RKO (cell line): ENCODE data around the gene PTPRO.
A peak's percentile ranks its signal among the peaks of the same experiment; 100 is the strongest.

ENCODE experiments used
- DNase-seq: peaks from one replicate; pipeline ENCODE4 v3.0.0-alpha.2; 2016; ENCODE audit warnings: low spot score

PTPRO gene

DNA sequence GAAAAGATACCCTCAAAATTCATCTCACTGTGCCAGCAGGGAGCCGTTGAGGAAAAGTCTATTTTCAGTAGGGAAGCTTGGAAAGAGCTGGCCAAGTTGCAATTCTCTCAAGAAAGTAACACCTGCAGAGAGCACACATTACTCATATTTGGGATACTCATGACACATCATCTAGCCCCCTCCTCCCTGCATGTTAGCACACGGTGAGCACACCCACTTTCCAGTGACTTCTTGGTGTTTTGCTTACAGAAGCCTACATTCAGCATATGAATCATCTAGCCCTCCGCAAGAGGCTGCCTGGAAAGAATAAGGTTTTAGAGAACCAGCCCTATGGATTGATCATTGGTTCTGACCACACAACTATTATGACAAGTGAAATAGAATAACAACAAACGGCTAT, 124.5 kb downstream of the PTPRO start:
- peak; percentile 61 for DNase-seq

GRCh38 chr12:15453613-15454012, 131.3 kb downstream of the PTPRO start:
- no peak for DNase-seq

GRCh38 chr12:15458008-15458407, 135.7 kb downstream of the PTPRO start:
- no peak for DNase-seq

- DNase-seq: no peak
Observed at GRCh38 chr12:15468911-15469310, 146.6 kb downstream of the PTPRO start.

DNA sequence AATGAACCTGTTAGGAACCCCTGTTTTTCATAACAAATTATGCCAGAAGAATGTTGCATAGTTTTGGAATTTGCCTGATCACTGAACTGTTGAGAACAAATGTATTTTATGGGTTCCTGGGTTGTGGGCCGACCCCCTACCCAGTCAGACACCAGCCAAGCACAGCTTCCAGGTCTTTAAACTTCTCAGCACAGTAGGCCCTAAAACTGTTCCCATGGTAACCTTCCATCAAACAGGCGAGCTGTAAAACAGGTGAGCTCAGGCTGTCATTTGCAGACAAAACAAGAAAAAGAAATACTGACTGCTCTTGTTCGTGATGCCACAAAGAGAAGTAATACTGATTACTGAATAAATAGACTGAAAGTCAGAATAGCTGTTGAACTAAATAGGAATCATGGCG, 147.0 kb downstream of the PTPRO start:
- no peak for DNase-seq

- no peak for DNase-seq
Observed at GRCh38 chr12:15472036-15472435, 149.7 kb downstream of the PTPRO start.

DNA sequence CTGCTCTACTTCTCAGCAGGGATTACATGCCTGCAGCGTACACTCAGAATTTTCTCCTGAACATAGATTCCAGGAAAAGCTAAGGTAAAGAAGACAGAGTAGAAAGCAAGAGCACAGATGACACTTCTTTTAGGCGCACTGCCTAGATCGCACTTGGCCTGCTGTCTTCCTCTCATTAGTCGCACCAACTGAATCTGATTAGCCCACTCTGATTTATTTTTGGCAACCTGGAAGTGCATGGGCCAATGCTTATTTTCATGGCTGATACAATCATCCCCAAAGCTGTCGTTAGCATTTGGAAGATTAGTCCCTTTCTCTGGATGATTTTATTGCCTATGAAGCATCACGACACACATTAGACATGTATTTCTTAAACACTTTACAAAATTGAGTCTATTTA, 152.5 kb downstream of the PTPRO start:
- no peak for DNase-seq

GRCh38 chr12:15477761-15478160, 155.5 kb downstream of the PTPRO start:
- DNase-seq: no peak

- no peak for DNase-seq
Observed at GRCh38 chr12:15481846-15482245, 159.5 kb downstream of the PTPRO start.

DNA sequence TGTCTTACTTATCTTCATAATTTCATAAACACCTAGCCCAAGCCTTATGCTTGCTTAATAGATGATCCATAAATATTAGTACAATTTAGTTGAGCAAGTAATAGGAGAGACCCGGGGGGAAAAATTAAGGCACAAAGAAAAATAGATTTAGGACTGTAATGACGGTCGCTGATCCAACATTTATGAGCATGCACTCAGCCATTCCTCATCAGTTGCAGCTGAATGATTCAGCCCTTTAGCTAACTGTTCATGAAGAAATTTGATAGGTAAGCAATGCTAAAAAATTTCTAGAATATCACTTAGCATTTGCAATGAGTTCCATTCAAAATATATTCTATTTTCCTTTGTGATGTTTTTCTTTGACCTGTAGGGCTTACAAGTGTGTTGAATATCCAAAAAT, 163.2 kb downstream of the PTPRO start:
- no peak for DNase-seq

DNA sequence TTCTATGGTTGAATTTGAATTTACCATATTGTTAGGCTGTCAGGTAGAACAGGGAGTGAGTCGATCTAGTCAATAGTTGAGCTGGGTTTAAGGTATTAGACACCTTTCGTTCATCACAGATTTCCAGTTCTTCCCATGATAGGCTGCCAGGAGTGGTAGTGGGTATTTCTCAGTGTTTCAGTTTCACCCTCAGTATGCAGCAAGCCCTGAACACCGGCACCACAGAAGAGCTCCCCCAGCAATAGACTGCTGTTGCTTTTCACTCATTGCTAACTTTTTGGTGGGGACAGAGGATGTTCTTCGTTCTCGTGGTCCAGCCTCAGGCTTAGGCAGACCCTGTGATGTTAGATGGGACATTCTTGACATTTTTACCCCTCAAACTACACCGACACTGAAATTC, 164.6 kb downstream of the PTPRO start:
- DNase-seq: no peak

DNA sequence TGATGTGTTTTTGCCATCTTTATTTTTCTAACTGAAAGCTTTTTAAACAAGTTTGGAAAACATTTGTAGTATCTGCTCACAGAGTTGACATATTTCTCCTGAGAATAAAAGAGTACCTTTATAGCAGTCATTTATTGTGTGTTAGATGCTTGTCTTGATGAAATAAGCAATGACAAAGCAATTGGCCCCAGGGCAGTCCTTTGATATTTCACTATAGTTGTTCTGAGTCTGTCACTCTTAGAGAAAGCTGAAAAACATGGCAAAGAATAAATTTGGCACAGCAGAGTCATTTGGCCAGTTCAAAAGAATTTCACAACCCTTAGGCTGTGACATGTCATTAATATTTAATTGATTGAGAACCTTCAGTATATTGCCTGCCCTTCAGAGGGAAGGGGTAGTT, 166.2 kb downstream of the PTPRO start:
- no peak for DNase-seq

- DNase-seq: no peak
Observed at GRCh38 chr12:15494329-15495046, 172.2 kb downstream of the PTPRO start.

DNA sequence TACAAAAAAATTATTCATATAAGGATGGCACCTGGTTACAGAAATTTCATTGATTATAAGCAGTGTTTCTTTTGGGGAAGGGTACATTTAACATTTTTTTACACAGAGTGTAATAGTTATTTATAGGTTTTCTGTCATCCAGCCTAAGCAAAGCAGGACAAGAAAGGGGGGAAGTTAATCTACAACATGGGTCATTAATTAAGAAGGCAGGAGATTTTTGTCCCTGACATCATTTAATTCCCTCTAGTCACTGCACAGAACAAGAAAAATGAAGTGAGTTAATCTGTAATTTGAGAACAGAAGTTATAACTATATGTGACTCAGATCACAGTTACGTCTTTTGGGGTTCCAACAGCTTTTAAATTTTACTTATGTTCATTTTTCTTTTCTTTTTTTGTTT, 173.4 kb downstream of the PTPRO start:
- DNase-seq: no peak

- DNase-seq: no peak
Observed at GRCh38 chr12:15496738-15497137, 174.4 kb downstream of the PTPRO start.

DNA sequence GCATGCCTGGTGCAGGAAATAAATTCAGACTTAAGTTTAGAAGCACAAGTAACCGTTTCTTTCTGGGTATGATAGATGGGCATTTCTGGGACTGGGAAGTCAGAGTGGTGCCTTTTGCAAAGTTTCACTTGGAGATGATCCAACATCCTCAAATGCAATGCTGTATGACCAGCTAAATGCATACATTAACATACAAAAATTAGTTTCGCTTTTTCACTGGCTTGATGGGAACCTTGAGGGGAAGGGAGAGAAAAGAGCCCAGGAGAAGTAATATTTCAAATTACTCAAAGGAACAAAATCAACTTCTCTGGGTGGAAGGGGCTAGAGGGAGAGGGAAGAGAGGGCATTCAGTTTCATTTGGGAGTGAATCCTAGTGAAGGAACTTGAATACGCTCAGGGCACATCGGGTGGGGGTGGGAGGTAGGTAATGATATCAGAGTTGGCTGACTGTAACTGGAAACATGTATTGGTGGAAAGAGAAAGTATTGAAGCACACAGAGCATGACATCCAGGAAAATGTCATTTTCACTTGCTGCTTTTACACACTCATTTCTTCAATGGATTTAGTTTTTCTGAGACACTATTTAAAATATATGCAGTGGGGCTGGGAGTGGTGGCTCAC, 175.5 kb downstream of the PTPRO start:
- no peak for DNase-seq

GRCh38 chr12:15502211-15502610, 179.9 kb downstream of the PTPRO start:
- no peak for DNase-seq

DNA sequence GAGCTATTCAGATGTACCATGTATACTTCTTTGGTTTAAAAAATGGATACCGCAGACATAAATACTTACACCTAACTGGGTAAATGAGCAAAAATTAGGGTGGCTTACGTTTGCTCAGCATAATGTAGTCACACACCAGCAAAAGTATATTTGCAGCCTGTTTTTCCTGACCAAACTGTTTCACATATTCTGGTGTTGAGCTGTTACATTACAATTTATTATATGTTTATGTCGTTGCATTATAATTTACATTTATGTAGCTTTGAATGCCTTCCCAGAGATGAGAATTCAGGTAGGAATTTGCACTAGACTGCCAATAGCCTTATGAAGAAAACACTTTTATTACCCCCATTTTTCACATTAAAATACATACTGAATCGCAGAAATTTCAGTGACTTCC, 183.3 kb downstream of the PTPRO start:
- no peak for DNase-seq

GRCh38 chr12:15515010-15515409, 192.7 kb downstream of the PTPRO start:
- no peak for DNase-seq

DNA sequence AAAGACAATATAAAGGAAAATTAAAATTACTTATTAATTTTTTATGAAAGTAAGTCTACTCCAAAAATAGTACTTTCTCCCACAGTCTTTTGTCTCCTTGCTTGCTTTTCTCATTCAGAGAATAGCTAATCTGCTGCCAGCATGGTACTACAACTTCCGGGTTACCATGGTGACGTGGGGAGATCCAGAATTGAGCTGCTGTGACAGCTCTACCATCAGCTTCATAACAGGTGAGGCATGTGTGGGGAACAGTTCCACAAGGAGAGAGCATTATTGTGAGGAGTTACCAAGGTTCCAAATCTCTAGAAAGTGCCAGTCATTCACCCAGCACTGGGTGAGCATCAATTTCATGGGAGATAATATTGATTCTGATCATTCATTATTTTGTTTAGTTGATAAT, 197.8 kb downstream of the PTPRO start:
- no peak for DNase-seq

DNA sequence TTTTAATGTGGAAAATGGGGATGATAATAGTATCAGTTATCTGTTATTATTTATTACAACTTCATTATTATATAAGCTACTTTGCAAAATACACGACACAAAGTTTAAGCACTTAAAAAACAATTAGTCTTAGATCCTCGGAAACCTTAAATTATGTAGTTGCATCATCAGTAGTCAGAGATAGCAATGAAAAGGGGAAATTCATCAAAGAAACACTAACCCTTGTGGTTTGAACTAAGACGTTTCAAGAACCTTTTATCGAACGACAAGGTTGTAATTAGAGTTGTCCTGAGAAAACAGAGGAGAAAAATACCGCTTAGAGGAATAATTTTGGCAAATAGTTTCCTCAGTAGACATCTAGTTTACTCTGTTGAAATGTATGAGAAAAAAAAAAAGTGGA, 198.5 kb downstream of the PTPRO start:
- no peak for DNase-seq

GRCh38 chr12:15522574-15523187, 200.4 kb downstream of the PTPRO start:
- peak; percentile 70 for DNase-seq

- no peak for DNase-seq
Observed at GRCh38 chr12:15525441-15525840, 203.1 kb downstream of the PTPRO start.

GRCh38 chr12:15526033-15526432, 203.7 kb downstream of the PTPRO start:
- DNase-seq: no peak
